ENCODE measurements around the gene FHIT. TPM values are rescaled to one million over a fixed set of nuclear protein-coding genes. Genes with fewer than 3 reads are reported as not detected.

FHIT gene
- total and polyA plus RNA-seq, 4 donors, result 2.6 to 21.3 (median 8.7) TPM

GRCh38 chr3:60798456-60798855 is 452.8 kb downstream of the FHIT start:
- no peaks in the 10 kb centered on the region for H3K9me3 ChIP-seq (ENCODE audit: control insufficient read depth in 4 of 4, insufficient read depth in 3 of 4, low read length in 3 of 4)
- H3K36me3 ChIP-seq (ENCODE audit: control insufficient read depth in 4 of 4, insufficient read depth in 4 of 4, low read length in 4 of 4), result no peaks in the 10 kb centered on the region
- H3K27ac ChIP-seq (ENCODE audit: low read depth in 1 of 2, low read length in 1 of 2), result no peak overlapping the region
- ATAC-seq (ENCODE audit: insufficient read depth, low FRiP score) (no peak), DNase-seq (no peak)
- no peak overlapping the region for H3K9ac ChIP-seq (ENCODE audit: insufficient read depth in 1 of 2, low read length in 2 of 2)
- no peaks in the 10 kb centered on the region for H3K27me3 ChIP-seq (ENCODE audit: control insufficient read depth in 3 of 3, insufficient read depth in 3 of 3, low read length in 2 of 3)
- H3K4me1 ChIP-seq (ENCODE audit: control insufficient read depth in 5 of 5, insufficient read depth in 5 of 5, low read length in 5 of 5), result no peaks in the 10 kb centered on the region
- no peak overlapping the region for H3K4me3 ChIP-seq
- no peak for TF ChIP-seq CTCF (IDR thresholded peaks at IDR 0.05; ENCODE audit: control extremely low read depth, extremely low read depth)

- Histone ChIP-seq H3K27me3 (ENCODE audit: control insufficient read depth in 3 of 3, insufficient read depth in 3 of 3, low read length in 2 of 3) (no peaks in the 10 kb centered on the region), H3K36me3 (ENCODE audit: control insufficient read depth in 4 of 4, insufficient read depth in 4 of 4, low read length in 4 of 4) (no peaks in the 10 kb centered on the region), H3K4me3 (no peak overlapping the region), H3K9me3 (ENCODE audit: control insufficient read depth in 4 of 4, insufficient read depth in 3 of 4, low read length in 3 of 4) (no peaks in the 10 kb centered on the region), H3K9ac (ENCODE audit: insufficient read depth in 1 of 2, low read length in 2 of 2) (no peak overlapping the region), H3K4me1 (ENCODE audit: control insufficient read depth in 5 of 5, insufficient read depth in 5 of 5, low read length in 5 of 5) (peaks cover 0 to 7% (median 0%) of the 10 kb centered on the region in 5 donors), H3K27ac (ENCODE audit: low read depth in 1 of 2, low read length in 1 of 2) (no peak overlapping the region)
- no peak for DNase-seq
- 77 to 82% methylated on average over 3 of the region's 3 CpGs for WGBS, 2 donors
- no peak for TF ChIP-seq CTCF (IDR thresholded peaks at IDR 0.05; ENCODE audit: control extremely low read depth, extremely low read depth)
- ATAC-seq (ENCODE audit: insufficient read depth, low FRiP score), result no peak
Observed at GRCh38 chr3:60792249-60792852, 458.9 kb downstream of the FHIT start.

GRCh38 chr3:60788185-60788584 is 463.1 kb downstream of the FHIT start:
- TF ChIP-seq CTCF (IDR thresholded peaks at IDR 0.05; ENCODE audit: control extremely low read depth, extremely low read depth), result no peak
- WGBS, 2 donors, result 92 to 97% methylated on average over 3 of the region's 3 CpGs
- peaks cover 0 to 7% (median 0%) of the 10 kb centered on the region in 5 donors for H3K4me1 ChIP-seq (ENCODE audit: control insufficient read depth in 5 of 5, insufficient read depth in 5 of 5, low read length in 5 of 5)
- no peak overlapping the region for H3K27ac ChIP-seq (ENCODE audit: low read depth in 1 of 2, low read length in 1 of 2)
- H3K27me3 ChIP-seq (ENCODE audit: control insufficient read depth in 3 of 3, insufficient read depth in 3 of 3, low read length in 2 of 3), result no peaks in the 10 kb centered on the region
- H3K36me3 ChIP-seq (ENCODE audit: control insufficient read depth in 4 of 4, insufficient read depth in 4 of 4, low read length in 4 of 4), result no peaks in the 10 kb centered on the region
- ATAC-seq (ENCODE audit: insufficient read depth, low FRiP score), result no peak
- H3K9me3 ChIP-seq (ENCODE audit: control insufficient read depth in 4 of 4, insufficient read depth in 3 of 4, low read length in 3 of 4), result no peaks in the 10 kb centered on the region
- no peak overlapping the region for H3K4me3 ChIP-seq
- no peak for DNase-seq
- no peak overlapping the region for H3K9ac ChIP-seq (ENCODE audit: insufficient read depth in 1 of 2, low read length in 2 of 2)

GRCh38 chr3:60781935-60782334 is 469.3 kb downstream of the FHIT start:
- no peaks in the 10 kb centered on the region for H3K36me3 ChIP-seq (ENCODE audit: control insufficient read depth in 4 of 4, insufficient read depth in 4 of 4, low read length in 4 of 4)
- H3K4me3 ChIP-seq, result no peak overlapping the region
- H3K27me3 ChIP-seq (ENCODE audit: control insufficient read depth in 3 of 3, insufficient read depth in 3 of 3, low read length in 2 of 3), result no peaks in the 10 kb centered on the region
- no peak overlapping the region for H3K27ac ChIP-seq (ENCODE audit: low read depth in 1 of 2, low read length in 1 of 2)
- DNase-seq (peak in 1 of 3 donors; percentile 8), ATAC-seq (ENCODE audit: insufficient read depth, low FRiP score) (no peak)
- WGBS, 2 donors, result 44 to 97% methylated on average over 1 of the region's 1 CpG
- H3K9ac ChIP-seq (ENCODE audit: insufficient read depth in 1 of 2, low read length in 2 of 2), result no peak overlapping the region
- TF ChIP-seq CTCF (IDR thresholded peaks at IDR 0.05; ENCODE audit: control extremely low read depth, extremely low read depth), result no peak
- no peaks in the 10 kb centered on the region for H3K4me1 ChIP-seq (ENCODE audit: control insufficient read depth in 5 of 5, insufficient read depth in 5 of 5, low read length in 5 of 5)
- peaks cover 0 to 16% (median 3%) of the 10 kb centered on the region in 4 donors for H3K9me3 ChIP-seq (ENCODE audit: control insufficient read depth in 4 of 4, insufficient read depth in 3 of 4, low read length in 3 of 4)

All from lung (tissue), 12 donors.